K562 (cell line): ENCODE data around the gene PLEKHF1. TPM values are rescaled to one million over a fixed set of nuclear protein-coding genes. Genes with fewer than 3 reads are reported as not detected.

Source experiments
- ATF1 ChIP-seq, 2 experiments: fragments of 450-650 bp in 1 of 2; IDR thresholded peaks; 2 replicates each; pipeline ENCODE4 v1.6.1; 2016; ENCODE audit warnings: missing compliant biosample characterization in 1 of 2, missing genetic modification characterization in 1 of 2
- ATF7 ChIP-seq: fragments of 450-650 bp; IDR thresholded peaks from 2 replicates; pipeline ENCODE4 v1.7.1; 2014; ENCODE audit warnings: mild to moderate bottlenecking, moderate library complexity
- BRD9 ChIP-seq: fragments of 450-650 bp; IDR thresholded peaks from 2 replicates; pipeline ENCODE4 v1.6.1; 2018; ENCODE audit warnings: low read depth; ENCODE audit not compliant: partially characterized antibody
- BRF2 ChIP-seq: IDR thresholded peaks from 3 replicates; pipeline ENCODE4 v1.6.1; 2011; ENCODE audit warnings: borderline replicate concordance, mild to moderate bottlenecking; ENCODE audit not compliant: insufficient read length, insufficient read depth
- CHCHD3 ChIP-seq: fragments of 250-450 bp; sonication (Bioruptor Pico); IDR thresholded peaks from 2 replicates; pipeline ENCODE4 v2.1.2; 2022; ENCODE audit warnings: mild to moderate bottlenecking
- HMGN3 ChIP-seq: IDR thresholded peaks from 2 replicates; pipeline ENCODE4 v1.6.1; 2011; ENCODE audit warnings: borderline replicate concordance, low read depth, mild to moderate bottlenecking, mixed read lengths, low read length; ENCODE audit not compliant: insufficient read length; ENCODE audit errors: extremely low read depth
- HOMEZ ChIP-seq: fragments of 250-450 bp; sonication (Bioruptor Pico); IDR thresholded peaks from 2 replicates; pipeline ENCODE4 v1.4.0; 2020; ENCODE audit warnings: mild to moderate bottlenecking, moderate library complexity
- JUND ChIP-seq, 2 experiments: IDR thresholded peaks; 2 replicates in 1 of 2; 3 replicates in 1 of 2; pipeline ENCODE4 v1.6.1; 2011; ENCODE audit warnings: borderline replicate concordance in 2 of 2, low read depth in 2 of 2, low read length in 2 of 2, improper control_type of control experiment in 1 of 2, missing biosample characterization in 1 of 2, missing genetic modification characterization in 1 of 2, missing genetic modification reagents in 1 of 2
- KLF1 ChIP-seq: fragments of 450-650 bp; IDR thresholded peaks from 2 replicates; pipeline ENCODE4 v1.6.1; 2016; ENCODE audit warnings: missing genetic modification characterization, missing compliant biosample characterization
- KLF10 ChIP-seq: fragments of 250-450 bp; sonication (Bioruptor Pico); IDR thresholded peaks from 2 replicates; pipeline ENCODE4 v1.6.1; 2021; ENCODE audit warnings: matching md5 sums
- LARP7 ChIP-seq: fragments of 450-650 bp; IDR thresholded peaks from 2 replicates; pipeline ENCODE4 v1.6.1; 2016
- MYC ChIP-seq, 2 experiments: fragments of 250-450 bp in 1 of 2; sonication (Bioruptor Pico) in 1 of 2; IDR thresholded peaks; 2 replicates each; pipeline versions ENCODE4 v1.5.1 to v1.6.1; 2012 to 2021; ENCODE audit warnings: low read depth in 2 of 2, borderline replicate concordance in 1 of 2, improper control_type of control experiment in 1 of 2, low read length in 1 of 2, mild to moderate bottlenecking in 1 of 2, moderate library complexity in 1 of 2
- NR2C1 ChIP-seq, 2 experiments: fragments of 450-650 bp; IDR thresholded peaks; 2 replicates each; pipeline ENCODE4 v1.6.1; 2017; ENCODE audit warnings: mild to moderate bottlenecking in 2 of 2, antibody characterized with exemption in 1 of 2, inconsistent platforms in 1 of 2, missing compliant biosample characterization in 1 of 2, missing genetic modification characterization in 1 of 2
- RBBP5 ChIP-seq: fragments of 200-600 bp; sonication (generic); IDR thresholded peaks from 2 replicates; pipeline ENCODE4 v1.6.1; 2012; ENCODE audit warnings: borderline replicate concordance, mild to moderate bottlenecking, low read length, control low read depth, inconsistent platforms; ENCODE audit not compliant: insufficient read depth, poor library complexity, severe bottlenecking
- RNF2 ChIP-seq: sonication (generic); IDR thresholded peaks from 2 replicates; pipeline ENCODE4 v1.6.1; 2016
- SIRT6 ChIP-seq: IDR thresholded peaks from one replicate; pipeline ENCODE4 v1.6.1; 2012; ENCODE audit warnings: low read depth, mild to moderate bottlenecking, control low read depth, inconsistent platforms, low read length, moderate library complexity
- SMARCA5 ChIP-seq: fragments of 450-650 bp; IDR thresholded peaks from 2 replicates; pipeline ENCODE4 v1.6.1; 2016
- SREBF2 ChIP-seq: sonication (generic); formaldehyde crosslinking; IDR thresholded peaks from 2 replicates; pipeline ENCODE4 v1.4.0; 2020; ENCODE audit warnings: mild to moderate bottlenecking, missing genetic modification reagents
- TAF7 ChIP-seq: fragments of 450-650 bp; IDR thresholded peaks from 2 replicates; pipeline ENCODE4 v1.6.1; 2016; ENCODE audit warnings: missing genetic modification characterization, missing compliant biosample characterization
- TSC22D4 ChIP-seq: fragments of 450-650 bp; IDR thresholded peaks from 2 replicates; pipeline ENCODE4 v1.6.1; 2016; ENCODE audit warnings: missing genetic modification characterization, missing biosample characterization, control low read depth
- ZFP36 ChIP-seq: fragments of 150-350 bp; IDR thresholded peaks from 2 replicates; pipeline ENCODE4 v1.6.1; 2018; ENCODE audit warnings: low read length, low read depth; ENCODE audit not compliant: partially characterized antibody
- ZNF277 ChIP-seq: fragments of 250-450 bp; sonication (Bioruptor Pico); IDR thresholded peaks from 2 replicates; pipeline ENCODE4 v1.8.0; 2022; ENCODE audit warnings: inconsistent platforms, mild to moderate bottlenecking, moderate library complexity, borderline replicate concordance
- polyA plus RNA-seq, 8 experiments: library from polyadenylated mRNA; depleted of rRNA in 4 of 8; stranded (reverse) in 5 of 8; unstranded in 3 of 8; fragments of >200 nt; fragmentation: Nextera tagmentation in 2 of 8; fragmentation: Illumina TruSeq in 1 of 8; extraction: Ambion mirVana in 2 of 8; extraction: Trizol in 1 of 8; gene quantifications; 2 replicates each; pipeline versions ENCODE4 v1.2.1 to v1.2.3, GENCODE V29; 2011 to 2014; ENCODE audit warnings: inconsistent platforms in 1 of 8, missing spikeins in 1 of 8
- total RNA-seq, 7 experiments: library from RNA; depleted of rRNA in 6 of 7; stranded (reverse); fragments of >200 nt in 6 of 7; fragmentation: Illumina TruSeq in 2 of 7; extraction: Trizol in 2 of 7; gene quantifications; 2 replicates each; pipeline versions ENCODE4 v1.2.1 to v1.2.3, GENCODE V29; 2011 to 2021; ENCODE audit warnings: low replicate concordance in 1 of 7
- TF ChIP-seq, protein P1 (sequence below): fragments of 450-650 bp; formaldehyde crosslinking; IDR thresholded peaks from 2 replicates; pipeline ENCODE4 v1.4.0; 2022; ENCODE audit warnings: mild to moderate bottlenecking, moderate library complexity

The PLEKHF1 gene
- total and polyA plus RNA-seq, 9 of the 15 experiments (the other 6 are each of a cell fraction or from before 2014, with no cell fraction given): 0.07 to 13.4 (median 3.9) TPM; not detected in 1

GRCh38 chr19:29687244-29687896 lies 22.1 kb downstream of the PLEKHF1 start (continued):
- TF ChIP-seq BRF2 (no peak), CHCHD3 (no peak), RNF2 (peak; percentile 72; the same call in 1 of the 2 replicates), RBBP5 (no peak), ATF1 (CRISPR knock-in tag; IDR thresholded peaks at IDR 0.05) (no peak), ATF1 (tag; IDR thresholded peaks at IDR 0.05) (peak; percentile 75), TAF7 (tag) (no peak; the same call in 1 of the 2 replicates), SMARCA5 (no peak), NR2C1 (IDR thresholded peaks at IDR 0.05) (peak; percentile 51; the same call in 1 of the 2 replicates), NR2C1 (tag; IDR thresholded peaks at IDR 0.05) (peak; percentile 56), LARP7 (no peak), ZNF277 (CRISPR knock-in tag) (no peak), MYC (IDR thresholded peaks at IDR 0.05; ENCODE audit: low read depth, low read length) (peak; percentile 50), MYC (CRISPR knock-in tag; IDR thresholded peaks at IDR 0.05; ENCODE audit: borderline replicate concordance, low read depth) (no peak), SIRT6 (no peak), KLF10 (CRISPR knock-in tag) (no peak), ATF7 (peak; percentile 90), JUND (IDR thresholded peaks at IDR 0.05; ENCODE audit: borderline replicate concordance, low read depth, low read length) (peak; percentile 91), JUND (tag; IDR thresholded peaks at IDR 0.05; ENCODE audit: borderline replicate concordance, low read depth, low read length) (peak; percentile 12; the same call in 1 of the 3 replicates), HOMEZ (no peak), ZFP36 (no peak), HMGN3 (peak; percentile 35), KLF1 (peak; percentile 67; the same call in 1 of the 2 replicates), BRD9 (peak; percentile 87), TSC22D4 (tag) (no peak), SREBF2 (CRISPR knock-in tag) (no peak)
- TF ChIP-seq, protein P1, sequence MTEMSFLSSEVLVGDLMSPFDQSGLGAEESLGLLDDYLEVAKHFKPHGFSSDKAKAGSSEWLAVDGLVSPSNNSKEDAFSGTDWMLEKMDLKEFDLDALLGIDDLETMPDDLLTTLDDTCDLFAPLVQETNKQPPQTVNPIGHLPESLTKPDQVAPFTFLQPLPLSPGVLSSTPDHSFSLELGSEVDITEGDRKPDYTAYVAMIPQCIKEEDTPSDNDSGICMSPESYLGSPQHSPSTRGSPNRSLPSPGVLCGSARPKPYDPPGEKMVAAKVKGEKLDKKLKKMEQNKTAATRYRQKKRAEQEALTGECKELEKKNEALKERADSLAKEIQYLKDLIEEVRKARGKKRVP: peak; percentile 96
